Endometrial microvascular endothelial cells (primary cell): ENCODE data around the gene SHC4. TPM values are rescaled to one million over a fixed set of nuclear protein-coding genes. Genes with fewer than 3 reads are reported as not detected.

Source experiments
- in situ Hi-C: cut with HindIII; loops from 2 replicates; pipeline ENCODE4 v1.10.0; 2017; ENCODE audit warnings: low sequenced_read_pairs, low pct_unique_long_range_greater_than_20kb; ENCODE audit errors: inconsistent ontology term
- total RNA-seq: library from RNA; depleted of rRNA; stranded (reverse); fragments of >200 nt; gene quantifications from one replicate; pipeline ENCODE4 v1.2.3, GENCODE V29; 2015; ENCODE audit errors: inconsistent ontology term

SHC4 gene
- total RNA-seq, 1 donor from 2014 or later, result 0.09 TPM

DNA sequence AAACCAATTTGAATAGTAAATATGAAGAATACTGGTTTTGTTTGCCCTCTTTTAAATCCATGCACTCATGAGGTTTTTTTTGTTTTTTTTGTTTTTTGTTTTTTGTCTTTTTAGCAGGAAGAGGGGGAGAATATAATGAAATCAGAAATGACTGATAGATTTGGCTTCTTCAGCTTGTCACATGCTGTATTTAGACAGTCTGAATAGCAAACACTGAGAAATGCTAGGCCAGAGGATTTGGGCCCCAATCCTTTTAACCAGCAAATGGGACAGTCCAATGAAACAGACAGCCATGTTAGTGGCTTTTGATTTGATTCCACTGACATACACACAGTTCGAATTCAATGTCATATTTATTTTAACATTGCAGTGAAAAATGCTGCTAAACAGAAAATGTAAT is 138.6 kb downstream of the SHC4 start:
- in situ Hi-C loops, result no loop called here

DNA sequence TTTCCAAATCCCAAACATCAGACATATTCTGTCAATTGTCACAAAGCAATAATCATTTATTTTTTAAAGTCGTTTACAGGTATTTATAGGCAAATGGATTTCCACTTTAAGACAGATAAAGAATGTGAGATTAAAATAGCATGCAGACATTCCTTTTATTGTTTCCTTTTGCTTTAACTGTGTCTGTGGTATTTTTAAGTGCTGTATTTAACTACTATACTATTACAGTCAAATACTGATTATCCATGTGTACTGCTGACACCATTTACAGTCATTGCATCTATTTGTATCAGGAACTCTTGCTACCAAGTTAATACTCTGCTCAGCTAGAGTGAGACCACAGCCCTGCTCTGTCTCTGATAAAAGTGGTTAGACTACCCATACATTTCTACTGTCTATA is 140.0 kb downstream of the SHC4 start:
- in situ Hi-C loops, result no loop called here

DNA sequence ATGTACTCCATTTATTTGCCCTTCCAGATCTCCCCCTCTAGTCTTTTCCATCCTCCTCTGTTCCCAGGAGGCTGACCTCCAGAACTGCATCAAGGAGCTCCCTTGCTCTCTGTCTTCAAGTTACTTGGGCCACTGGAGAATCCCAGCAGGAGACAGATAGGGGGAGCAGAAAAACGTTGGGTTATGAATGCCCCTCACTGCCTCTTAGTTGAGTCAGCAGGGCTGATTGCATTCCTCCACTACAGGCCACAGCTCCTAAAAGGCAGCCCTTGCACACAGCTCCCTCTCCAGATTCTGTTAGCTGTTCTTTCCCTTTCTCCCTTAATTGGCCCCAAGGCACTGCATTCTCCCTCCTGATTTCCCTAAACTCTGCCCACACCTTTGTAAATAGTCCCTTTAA is 140.5 kb downstream of the SHC4 start:
- in situ Hi-C loops, result no loop called here

DNA sequence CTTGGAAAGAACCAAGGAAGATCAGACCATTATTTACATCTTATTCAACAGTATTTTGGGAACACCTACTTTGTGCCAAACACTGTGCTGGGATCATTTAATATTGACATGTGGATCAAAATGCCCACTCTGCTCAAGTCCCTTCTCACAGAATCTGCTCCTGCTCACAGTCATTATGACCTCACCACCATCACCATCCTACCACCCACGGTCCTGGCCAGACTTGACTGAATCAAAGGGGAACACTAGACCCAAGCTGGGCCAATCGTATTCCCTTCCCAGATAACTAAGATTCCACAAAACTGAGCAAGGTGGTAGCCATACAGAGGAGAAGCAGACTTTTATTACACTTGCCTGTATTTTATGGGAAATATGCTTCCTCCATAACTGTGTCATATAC is 149.4 kb downstream of the SHC4 start:
- in situ Hi-C loops, result no loop called here

DNA sequence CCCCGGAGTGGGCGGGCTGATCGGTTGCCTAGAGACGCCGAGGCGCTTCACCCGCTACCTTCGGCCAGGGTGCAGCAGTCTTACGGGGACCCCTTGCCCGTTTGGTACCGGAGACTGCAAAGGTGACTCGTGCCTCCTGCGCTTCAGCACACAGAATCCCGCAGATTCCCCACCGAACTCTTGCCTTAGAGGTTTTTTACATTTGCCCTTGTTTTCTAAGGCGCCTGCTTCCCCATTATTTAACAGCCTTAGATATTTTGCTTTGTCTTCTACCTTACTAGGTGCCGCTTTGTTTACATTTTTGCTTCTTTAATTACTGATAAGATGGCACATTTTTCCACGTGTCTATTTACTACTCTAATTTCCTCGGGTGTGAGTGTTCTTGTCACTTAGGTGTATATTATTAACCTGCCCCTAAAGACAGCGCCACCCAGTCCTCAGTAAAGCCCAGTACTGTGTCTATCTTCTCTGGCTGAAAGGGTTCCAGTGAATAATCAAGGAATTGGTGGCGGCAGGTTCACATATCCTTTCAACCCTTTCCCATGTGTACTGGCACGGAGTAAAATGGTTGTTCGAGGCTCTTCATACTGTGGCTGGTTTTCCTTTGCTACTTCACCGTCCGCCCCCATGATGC is 152.3 kb downstream of the SHC4 start:
- in situ Hi-C loops, result no loop called here

DNA sequence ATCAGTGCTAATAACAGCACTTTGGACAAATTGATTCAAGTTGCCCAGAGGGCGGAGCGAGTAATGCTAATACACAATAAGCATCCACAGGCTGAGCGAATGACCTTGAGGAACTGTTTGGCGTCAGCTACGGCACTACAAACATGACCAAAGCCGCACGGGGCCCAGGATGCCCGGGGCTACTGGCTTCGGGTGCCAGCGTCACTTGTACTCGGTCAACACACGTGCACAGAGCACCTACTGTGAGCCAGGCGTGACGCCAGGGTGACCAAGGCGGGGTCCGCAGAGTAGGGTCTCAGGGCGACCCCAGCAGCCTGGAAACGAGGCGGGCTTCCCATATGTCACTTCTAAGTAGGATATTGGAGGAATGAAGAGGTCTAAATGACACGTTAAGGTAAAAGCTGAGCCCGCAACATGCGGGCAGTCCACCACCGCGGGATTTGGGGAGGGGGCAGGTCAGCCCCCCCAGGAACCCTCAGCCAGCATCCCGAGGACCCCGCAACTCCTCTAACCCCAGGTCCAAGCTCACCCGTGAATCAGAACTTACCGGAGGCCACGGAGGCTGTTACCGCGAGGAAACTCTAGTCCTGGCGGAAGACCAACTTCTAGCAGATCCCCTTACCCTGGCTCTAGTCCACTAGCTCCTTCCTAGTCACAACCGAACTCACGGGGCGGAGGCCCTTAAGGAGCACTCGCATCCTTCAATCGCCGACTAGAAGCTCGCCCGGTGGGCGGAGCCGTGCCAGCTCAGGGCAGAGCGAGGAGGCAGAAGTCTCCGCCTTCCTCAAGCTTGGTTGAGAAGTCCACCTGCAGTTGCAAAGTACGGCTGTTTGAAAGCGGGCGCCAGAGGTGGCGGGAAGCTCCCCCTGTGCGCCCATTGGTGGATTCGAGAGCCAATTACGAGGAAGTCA is 153.1 kb downstream of the SHC4 start, which contains the start of gene CEP152:
TSS of gene CEP152 (minus strand) at position 656 of the 911 bp plus-strand sequence. CDS start 5,420 bp downstream, outside the sequence.
- in situ Hi-C loops, result no loop called here

DNA sequence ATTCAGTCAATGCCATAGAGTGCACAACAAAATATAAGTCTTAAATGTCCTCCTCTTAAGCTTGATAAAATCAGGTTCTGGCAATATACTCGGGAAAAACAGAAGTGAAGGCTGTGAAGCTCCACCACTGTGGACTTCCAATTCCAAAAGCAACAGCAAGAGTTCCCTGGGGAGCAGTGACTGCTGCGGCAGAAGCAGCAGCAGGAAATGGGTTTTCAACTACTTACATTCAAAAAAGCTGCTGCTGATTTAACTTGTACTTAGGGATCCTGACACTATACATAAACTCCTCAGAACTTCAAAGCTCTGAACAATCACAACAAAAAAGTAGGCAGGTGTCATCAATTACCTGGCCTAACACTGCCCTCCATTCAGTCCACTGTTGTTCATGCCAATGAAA is 157.6 kb downstream of the SHC4 start:
- in situ Hi-C loops, result no loop called here

DNA sequence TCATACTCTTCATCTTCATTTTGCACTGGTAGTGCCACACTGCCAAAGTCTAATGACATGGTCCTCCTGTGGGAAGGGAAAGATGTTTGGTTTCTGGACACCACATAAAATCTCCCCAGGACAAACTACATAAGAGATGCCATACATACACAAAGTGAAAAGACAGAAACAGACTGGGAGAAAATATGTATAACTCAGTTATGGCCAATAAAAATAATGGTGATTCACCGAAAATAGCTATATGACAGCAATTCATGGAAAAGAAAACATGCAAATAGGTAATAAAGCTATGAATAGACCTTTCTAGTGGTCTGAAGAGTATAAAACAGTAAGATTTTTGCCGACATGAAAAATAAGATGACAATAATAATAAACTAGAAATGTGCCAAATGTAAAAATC is 158.1 kb downstream of the SHC4 start:
- in situ Hi-C loops, result no loop called here

DNA sequence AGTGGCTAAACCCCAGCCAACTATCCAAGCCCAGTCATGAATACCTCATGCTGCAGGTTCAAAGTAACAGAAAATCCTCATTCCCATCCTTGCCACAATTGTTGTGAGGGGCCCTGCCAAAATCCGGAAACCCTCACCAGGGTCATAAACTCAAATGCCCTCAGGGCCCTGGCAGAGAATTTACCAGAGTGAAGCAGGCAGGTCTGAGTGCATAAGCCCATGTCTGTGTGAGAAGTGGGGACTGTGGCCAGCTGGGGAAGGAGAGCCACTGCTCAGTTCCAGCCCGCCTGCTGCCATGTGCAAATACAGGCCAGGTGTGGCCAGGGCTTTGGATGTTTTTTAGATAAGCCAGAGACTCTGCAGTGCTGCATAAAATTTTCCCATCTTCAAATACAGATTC is 159.8 kb downstream of the SHC4 start:
- in situ Hi-C loops, result no loop called here

DNA sequence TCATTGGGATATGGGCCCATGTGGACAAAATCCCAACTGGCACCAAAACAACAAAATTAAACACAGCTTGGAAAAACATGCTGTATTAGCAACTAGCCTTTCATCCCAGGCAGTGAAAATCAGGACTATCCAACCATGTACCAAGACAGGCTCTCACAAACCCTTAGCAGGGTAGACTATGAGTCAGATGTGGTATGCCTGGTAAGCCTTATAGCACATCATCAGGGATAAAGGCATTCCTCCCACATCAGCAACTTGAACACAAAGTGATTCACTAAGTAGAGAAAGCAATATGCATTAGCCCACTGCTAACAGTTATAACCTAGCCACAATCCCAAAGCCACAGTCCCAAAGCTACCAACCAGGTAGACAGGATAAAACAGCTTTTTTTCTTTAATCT is 160.9 kb downstream of the SHC4 start:
- in situ Hi-C loops, result no loop called here

DNA sequence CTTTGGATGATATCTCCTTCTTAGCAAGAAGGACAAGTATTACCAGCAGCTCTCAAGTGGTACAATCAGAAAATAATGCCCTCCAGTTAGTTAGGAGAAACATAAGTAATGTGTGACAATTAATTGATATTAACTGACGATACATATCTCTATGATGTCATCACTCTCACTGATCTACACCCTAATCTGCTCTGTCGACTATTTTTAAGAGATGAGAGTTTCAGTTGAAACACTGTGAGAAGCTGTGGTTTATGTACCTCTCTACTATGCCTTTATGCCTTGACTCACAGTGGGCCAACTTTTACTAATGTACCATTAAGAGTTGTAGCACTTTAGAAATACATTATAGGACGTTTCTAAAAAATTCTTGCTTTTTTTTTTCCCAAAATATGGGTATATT is 161.5 kb downstream of the SHC4 start:
- in situ Hi-C loops, result no loop called here

DNA sequence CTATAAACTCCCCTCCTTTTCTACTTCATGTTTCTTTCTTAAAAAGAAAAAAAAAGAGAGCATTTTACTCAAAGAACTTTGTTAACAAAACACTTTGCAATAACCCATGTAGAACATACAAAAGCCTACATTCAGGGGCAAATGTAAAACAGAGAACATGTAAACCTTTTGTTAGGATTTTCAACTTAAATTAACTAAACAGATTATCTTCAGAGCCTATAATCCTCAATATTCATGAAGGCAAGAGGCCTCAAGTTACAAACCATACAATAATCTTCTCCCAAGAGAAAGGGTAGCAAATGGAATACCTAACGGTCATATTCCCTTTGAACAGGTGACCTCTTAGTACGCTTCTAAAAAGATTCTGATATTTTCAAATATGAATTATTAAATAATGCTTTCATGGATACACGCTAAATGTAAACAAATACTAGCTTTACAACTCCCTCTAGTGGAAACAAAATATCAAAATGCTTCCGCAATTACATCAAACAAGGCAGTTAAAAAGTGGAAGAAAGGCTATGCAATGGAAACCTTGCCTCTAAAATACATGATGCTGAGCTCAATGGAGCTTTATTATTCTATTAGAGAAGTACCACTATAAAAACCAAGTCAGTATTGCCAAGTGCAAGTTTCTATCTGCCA is 162.8 kb downstream of the SHC4 start:
- in situ Hi-C loops, result no loop called here

DNA sequence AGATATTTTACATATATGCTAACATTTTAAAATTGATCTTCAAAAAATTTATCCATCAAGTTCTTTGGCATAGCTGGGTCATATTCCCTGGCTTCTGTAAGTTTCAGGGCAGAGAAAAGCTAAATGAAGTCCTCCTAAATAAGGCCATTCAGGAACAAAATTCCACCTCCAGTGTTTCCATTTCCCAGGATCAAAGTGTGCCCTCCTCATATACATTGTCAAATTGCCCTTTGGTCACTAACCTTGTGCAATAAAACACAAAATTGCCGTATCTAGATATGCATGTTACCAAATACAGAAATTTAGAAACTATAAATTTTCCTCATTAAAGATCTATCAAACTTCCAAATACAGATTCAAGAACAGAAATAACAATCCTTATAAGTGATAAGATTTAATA is 163.5 kb downstream of the SHC4 start:
- in situ Hi-C loops, result no loop called here

DNA sequence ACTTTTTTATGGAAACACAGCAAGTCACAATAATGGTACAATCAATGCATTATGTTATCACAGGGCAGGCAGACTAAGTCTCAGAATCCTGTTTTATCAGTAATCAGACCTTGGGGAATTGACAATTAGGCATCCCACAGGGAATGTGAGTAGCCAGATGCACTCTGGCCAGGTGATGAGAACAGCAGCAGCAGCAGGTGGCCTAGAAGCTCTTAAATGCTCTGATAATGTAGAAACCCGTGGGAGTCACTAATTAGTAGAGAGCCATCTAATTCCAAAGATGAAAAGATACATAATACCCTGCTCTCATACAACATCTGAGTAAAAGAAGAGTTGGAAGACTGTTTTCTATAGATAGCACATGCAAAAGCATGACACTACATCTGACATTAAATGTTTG is 165.4 kb downstream of the SHC4 start:
- in situ Hi-C loops, result no loop called here

DNA sequence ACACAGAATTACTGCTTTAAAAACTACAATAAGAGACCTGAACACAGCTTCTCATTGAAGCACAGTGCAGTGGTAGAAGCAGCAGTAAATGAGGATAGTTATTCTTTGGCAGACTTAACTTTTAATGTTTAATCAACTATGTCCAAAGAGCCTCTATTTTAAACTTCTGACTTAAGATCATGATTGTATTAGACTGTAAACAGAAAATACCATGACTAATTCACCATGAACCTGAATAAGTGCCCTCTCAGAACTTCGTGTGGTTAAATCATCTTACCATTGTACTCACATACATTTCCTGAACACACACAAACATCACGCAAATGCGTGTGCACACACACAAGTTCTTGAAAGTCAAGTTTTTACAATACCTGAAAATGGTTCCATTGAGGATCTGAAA is 166.8 kb downstream of the SHC4 start:
- in situ Hi-C loops, result no loop called here

DNA sequence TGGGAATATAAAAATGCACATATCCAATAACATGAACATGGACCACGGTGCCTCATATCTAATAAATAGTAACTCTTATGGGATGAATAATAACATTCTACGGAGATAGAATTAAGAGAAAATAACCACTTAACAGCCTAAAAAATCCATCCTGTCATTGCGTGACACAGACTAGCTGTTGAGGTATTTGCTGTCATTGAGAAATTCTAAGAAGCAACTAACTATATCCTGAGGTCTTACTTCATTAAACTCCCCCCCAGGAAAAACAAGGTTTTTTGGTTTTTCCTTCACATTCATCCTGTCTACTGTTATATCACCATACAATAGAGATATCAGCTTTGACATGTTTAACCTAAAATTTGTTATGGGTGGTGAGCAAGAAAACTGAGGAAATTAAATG is 167.2 kb downstream of the SHC4 start:
- in situ Hi-C loops, result no loop called here

DNA sequence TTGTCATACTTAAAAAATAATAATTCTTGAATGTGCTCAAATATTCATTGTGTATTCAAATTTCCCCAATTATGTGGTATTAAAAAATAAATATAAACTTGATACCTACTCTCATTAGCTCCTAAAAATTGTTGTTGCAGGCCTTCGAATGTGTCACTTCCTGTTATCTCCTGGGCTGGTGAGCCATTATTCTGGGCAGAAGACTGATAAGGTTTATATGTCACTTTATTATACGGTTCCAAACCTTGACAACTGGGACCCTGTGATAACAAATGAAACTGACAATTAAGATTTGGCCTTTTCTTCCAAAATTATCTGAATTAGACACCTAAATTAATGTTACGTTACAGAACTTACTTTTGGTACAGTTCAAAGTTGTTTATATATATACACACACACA is 167.8 kb downstream of the SHC4 start:
- in situ Hi-C loops, result no loop called here

DNA sequence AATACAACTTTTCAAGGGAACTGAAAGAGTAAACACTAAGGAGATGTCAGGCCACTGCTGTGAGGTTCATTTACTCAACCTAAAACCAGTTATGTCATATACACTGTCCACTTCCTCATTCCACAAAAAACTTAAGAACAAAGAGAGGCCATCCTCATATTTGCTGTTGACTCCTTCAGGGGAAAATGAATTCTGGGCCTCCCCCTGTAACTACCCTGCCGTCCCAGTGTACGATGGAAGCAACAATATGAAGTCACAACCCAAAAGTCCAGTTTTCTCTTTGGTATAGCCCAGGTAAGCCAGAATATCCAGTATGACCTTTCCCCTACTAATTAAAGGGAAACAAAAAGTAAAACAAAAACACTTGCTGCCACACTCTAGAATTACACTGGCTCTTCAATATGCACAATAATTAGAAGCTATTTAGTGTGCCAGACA is 169.0 kb downstream of the SHC4 start:
- in situ Hi-C loops, result no loop called here

DNA sequence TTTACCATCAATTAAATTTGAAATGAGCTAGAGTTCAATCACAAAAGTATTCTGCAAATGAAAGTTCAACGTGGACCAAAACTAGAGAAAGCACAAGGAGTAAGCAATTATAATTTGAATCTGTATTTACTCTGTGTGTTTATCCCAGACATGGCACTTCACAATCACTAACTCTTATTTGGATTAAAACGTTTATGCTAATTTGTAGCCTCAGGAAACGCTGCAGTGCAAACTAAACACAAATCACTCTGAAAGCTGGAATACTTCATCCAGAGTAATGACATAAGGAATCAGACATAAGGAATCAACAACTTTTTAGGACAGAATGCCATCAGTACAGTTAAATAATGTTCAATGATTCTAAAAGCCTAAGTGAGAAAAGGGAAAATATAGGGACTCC is 171.3 kb downstream of the SHC4 start:
- in situ Hi-C loops, result no loop called here
